NCI-H1105 treated with DMSO at 0.1 percent for 48 hours (cell line): ENCODE results near the gene APEH.
"Not testable (repeated sequence)": the region's sequence is repeated elsewhere in the genome, so short reads cannot be mapped to it uniquely, and the experiment has no call there.

ENCODE experiments used
- DNase-seq: peaks from one replicate; lab custom pipeline; 2025; lab: John Stamatoyannopoulos, UW

The APEH gene

DNA sequence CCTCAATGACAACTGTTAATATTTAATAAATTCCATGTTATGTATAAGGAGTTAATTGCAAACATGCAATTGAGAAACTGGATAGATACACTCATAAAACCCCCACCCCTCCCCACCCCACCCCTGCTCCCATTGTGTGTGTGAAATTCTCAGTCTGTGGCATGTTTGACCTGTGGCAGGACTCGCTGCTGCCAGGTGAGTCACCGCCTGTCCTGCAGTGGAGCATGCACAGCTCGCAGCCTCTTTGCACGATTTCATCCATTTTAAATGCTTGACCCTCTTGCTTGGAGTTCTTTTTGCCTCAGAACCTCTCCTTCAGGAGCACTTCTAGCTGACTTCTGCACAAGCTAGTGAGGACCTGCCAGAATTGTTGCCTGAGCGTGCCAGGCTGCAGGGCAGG is 5.3 kb upstream of the APEH start:
- no peak for DNase-seq

DNA sequence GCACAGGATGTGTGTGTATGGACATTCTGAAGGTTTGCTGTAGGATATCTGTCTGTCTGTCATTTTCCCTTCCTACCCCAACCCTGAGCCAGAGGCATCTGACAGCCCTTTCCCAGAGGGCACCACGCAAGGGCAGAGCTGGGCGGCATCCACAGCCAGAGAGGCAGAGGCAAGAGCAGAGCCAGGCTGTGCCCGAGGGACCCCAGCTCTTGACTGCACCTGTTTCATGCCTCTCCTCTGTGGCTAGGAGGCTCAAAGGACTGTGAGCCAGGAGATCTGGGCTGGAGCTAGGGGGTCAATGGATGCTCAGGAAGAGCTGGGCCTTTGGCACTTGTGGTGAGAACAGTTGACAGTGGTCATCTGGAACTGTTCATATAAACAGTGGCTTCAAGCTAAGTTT is 4.8 kb upstream of the APEH start:
- DNase-seq = no peak

DNA sequence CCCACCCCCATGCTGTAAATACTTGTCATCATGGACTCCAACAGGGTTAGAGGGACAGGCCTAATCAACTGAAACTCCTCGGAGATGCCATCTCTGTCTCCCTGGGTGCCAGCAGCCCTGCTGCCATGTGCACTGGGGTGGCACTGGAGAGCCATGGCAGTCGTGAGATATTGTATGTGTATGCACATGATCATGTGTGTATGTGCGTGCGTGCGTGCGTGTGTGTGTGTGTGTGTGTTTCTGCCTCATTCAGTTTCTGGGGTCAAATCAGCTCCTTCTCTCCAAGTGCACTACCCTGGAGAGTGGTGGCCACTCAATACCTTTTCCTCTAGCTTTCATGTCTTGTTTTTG is 3.2 kb upstream of the APEH start:
- DNase-seq = no peak

DNA sequence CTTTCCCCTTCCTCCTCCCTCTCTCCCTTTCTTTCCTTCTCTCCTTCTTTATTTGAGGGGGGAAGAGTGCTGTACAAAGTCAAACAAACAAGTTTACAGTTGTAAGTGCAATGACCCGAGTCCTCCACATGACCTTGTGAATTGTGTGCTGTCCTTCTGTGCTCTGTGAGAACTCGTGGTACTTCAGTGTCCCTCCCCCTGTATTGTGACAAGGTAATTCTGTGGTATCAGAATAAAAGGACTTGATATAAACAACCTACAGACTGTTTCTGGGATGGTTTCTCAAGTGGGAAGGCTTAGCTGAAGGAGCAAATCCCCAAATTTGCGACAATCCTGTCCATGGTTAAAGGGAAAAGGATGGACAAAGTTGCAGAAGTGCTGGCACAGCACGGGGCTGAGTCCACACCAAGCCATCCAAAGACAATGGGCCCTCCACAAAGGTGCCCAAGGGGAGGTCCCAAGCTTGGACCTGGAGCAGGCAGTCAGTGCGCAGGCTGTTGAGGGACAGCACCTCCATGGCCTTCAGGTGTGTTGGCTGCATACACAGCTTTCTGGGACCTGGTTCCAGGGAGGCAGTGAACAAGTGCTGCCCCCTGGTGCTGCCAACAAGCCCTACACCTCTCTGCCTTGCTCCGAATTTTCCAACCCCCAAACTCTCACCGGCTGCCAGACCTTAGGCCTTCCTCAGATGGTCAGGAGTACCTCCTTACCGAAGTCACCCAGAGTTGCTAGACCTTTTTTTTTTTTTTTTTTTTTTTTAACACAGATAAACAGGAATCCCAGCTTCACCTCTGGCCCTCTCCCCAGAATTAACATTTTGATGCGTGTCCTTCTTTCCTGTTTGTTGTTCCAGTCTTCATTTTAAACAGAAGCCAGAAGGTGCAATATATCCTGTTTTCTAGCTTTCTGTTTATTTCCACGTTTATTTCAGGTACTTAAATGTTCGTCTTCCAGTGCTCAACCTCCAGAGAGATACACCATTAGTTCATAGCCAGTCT is 2.6 kb upstream of the APEH start:
- DNase-seq = no peak

DNA sequence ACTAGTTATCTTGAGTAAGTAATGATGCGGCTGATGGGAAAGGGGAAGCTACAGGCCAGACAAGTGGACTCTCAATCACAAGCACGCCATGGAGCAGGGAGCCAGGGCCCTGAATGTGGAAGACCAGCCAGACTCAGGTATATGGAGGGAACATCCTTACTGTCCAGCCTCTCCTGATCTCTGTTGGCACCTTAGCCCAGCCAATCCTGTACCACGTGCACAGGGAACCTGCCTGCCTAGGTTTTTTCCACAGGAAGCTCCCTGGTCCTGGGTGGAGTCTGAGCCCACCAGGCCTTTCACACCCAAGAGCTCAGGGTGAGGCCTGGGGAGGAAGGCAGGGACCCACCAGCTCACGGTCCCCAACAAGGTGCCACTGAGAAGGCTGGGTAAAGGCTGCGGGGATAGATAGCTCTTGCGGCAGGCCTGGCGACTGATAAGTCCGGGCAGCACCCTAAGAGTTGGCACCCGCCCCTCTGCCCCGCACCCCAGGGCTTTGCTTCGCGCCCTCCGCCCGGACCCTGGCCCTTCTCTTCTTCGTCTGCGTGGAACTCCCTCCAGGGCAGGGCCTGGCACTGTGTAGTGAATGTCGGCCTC is 933 bp upstream of the APEH start:
- no peak for DNase-seq

DNA sequence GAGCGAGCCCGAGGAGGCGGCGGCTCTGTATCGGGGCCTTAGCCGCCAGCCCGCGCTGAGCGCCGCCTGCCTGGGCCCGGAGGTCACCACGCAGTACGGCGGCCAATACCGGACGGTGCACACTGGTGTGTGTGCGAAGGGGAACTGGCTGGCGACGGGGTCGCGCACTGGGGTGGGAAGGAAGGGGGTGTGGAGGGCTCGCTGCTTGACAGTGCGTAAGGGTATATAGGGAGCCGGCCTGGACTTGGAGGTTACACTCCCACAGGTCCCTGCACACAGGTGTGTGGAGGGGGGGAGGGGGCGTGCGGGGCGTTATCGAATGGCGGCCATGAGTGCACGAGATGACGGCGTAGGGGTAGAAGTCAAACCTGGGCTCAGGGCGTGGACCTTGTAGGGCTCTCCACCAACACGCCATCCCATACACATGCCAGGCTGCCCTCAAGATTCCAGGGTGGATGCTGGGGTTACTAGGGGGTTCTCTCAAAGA is 389 bp downstream of the APEH start:
- DNase-seq = no peak

DNA sequence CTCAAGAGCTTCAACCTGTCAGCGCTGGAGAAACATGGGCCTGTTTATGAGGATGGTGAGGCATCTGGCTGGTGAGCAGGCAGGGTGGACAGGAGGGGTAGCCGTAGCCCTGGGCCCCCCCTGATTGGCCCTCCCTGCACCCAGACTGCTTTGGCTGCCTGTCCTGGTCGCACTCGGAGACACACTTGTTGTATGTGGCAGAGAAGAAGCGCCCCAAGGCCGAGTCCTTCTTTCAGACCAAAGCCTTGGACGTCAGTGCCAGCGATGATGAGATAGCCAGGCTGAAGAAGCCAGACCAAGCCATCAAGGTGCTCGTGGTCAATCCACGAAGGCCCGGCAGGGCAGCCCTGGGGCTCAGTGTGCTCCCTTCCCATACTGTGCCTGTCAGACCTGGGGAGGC is 1.8 kb downstream of the APEH start:
- no peak for DNase-seq

DNA sequence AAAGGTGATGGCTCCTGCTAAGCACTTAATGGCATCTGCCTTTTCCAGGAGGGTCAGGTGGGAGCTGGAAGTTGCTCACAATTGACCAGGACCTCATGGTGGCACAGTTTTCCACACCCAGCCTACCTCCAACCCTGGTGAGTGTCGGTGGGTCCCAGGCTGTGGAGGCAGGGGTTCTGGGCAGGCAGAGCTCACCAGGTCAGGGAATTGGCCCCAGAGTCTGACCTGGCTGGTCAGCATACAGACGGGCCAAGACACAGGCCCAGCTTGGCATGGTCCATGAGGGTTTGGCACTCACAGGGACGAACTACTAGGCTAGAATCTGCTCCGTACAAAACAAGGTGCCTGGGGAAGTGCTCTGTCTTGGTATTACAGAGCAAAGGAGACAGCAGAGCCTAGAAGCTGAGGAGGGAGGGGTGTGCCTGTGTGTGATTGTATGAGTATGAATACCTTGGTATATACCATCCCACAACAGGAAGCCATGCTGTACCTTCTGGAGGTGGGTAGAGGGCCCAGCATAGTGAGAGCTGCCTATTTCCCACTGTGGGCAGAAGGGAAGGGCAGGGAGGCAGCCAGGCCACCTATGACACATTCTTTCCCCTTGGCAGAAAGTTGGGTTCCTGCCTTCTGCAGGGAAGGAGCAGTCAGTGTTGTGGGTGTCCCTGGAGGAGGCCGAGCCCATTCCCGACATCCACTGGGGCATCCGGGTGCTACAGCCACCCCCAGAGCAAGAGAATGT is 6.5 kb downstream of the APEH start:
- no peak for DNase-seq

DNA sequence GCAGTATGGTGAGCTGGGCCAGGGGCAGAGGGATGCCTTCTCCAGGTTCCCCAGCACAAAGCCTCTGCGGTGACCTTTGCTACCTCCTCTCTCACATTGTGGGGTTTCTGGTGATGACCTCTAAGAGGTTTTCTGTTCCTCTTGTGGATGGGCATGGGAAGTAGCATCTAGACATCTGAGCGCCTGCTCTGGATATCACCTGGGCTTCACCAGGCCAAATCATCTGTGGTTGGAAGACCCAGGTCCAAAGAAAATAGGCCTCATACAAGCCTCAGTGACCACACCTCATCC is 7.0 kb downstream of the APEH start:
- no peak for DNase-seq

DNA sequence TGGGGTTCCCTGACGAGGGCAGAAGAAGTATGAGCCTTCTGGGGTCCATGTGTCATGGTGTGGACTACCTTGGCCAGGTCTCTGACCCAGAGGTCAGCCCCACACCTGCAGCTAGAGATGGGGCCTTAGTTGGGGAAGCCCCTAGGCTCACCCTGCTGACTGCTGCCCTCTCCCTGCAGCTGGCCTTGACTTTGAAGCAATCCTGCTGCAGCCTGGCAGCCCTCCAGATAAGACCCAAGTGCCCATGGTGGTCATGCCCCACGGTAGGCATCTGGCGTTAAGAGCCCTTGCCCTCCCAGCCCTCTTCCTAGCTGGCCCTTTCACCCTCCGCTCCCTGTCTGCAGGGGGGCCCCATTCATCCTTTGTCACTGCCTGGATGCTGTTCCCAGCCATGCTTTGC is 7.4 kb downstream of the APEH start:
- DNase-seq = no peak

DNA sequence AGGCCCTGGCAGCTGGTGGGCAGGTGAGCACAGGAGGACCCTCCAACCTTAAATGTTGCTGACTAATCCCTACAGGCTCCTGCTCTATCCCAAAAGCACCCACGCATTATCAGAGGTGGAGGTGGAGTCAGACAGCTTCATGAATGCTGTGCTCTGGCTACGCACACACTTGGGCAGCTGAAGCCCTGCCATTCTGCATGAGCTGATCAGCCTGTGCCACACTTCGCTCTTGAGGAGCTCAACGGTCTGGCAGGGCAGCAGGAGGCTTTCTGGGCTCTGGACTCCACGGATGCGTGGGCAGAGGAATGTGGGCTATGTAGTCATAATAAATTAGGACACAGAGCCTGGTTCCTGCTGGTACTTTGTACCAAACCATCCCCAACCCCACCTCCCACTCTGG is 9.0 kb downstream of the APEH start:
- DNase-seq = no peak

DNA sequence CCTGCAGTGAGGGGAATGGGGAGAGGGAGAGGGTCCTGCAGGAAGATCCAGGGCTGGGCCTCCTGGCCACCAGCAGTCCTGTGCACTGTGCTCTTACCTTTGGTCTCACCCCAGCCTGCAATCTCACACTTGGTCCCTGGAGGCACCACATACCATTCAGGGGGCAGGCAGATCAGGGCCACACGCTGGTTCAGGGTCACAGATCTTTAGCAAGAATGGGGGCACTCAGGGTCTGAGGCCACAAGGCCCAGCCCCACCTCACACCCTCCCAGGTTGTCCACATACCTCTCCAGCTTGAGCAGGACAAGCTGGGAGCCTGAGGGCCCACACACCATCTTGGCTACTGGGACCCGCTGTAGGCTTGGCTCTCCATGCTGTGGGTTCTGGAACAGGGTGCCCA is 10.3 kb downstream of the APEH start:
- not testable (repeated sequence) for DNase-seq

DNA sequence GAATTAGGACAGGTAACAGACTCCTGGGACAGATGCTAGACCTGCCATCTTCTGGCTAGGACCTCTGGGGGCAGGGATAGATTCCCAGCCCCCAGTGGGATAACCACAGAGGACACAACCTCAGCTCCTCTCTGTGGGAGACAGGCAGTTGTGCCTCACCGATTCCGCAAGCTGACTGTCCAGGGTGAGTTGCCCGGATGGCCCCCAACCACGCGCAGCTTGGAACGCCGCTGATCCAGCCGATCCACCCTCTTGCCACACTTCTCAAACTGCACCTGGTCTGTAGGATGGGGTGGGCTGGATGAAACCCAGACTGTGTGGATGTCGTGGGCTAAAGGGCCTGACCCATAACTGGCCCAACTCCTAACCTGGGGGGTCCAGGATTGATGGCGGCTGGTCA is 11.0 kb downstream of the APEH start:
- not testable (repeated sequence) for DNase-seq

DNA sequence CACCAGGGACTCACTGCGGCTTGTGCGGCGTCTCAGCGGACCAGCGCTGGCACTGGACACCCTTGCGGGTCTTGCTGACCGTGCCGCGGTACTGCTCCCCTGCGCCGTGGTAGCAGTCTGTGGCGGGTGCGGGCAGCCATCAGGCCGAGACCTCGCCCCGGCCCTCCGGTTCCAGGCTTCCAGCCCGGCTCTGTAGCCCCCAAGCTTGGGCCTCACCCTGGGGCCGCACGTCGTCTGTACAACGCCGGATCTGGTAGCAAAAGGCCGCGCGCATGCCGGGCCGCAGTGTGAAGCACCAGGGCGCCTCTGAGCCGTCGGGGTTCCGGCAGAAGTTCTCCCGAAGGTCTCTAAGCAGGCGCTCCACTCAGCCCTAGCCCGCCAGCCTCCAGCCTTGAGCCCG is 11.7 kb downstream of the APEH start:
- DNase-seq = not testable (repeated sequence)

DNA sequence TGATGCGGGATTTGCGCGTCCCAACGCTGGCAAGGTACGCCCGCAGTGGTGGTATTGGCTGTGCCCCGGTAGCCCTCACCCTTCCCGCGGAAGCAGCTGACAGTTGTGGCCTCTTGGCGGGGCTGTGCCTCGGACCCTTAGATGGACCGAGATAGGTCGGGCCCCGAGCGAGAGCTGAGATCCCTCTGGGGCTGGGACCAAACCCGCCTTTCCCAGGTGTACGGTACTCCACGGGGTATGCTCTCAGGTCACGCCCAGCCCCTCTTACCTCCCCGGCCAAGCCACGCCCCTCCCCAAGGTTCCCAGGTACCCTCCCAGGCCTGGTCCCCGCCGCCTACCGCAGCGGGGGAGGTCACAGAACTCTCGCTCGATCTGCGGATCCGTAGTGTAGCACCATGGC is 12.2 kb downstream of the APEH start:
- not testable (repeated sequence) for DNase-seq

DNA sequence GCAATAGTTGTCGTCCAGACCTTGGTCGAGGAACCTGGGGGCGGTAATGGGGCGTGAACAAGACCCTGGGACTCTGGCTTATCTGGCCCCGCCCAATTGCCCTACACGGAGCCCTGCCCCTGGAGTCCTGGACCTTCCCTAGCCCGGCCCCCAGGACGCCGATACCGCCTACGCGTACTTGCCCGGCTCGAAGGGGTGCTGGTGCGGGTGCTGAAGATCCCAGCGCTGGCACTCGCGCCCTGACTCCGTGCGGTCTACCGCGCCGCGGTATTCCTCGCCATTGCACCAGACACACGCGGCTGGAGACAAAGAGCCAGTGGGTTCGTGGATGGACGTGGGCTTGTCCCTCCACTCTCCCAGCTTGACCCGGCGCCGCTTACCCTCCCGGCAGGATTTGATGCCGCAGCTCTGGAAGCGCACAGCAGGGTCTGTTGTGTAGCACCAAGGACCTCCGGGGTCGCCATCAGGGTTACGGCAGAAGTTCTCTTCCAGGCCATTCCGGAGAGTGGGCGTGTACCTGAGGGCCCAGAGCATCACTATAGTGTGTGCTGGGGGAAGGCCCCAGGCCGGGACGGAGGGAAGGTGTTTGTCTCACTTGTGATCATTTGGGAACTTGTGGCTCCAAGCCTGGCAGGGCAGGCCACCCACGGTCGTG is 12.7 kb downstream of the APEH start:
- not testable (repeated sequence) for DNase-seq

DNA sequence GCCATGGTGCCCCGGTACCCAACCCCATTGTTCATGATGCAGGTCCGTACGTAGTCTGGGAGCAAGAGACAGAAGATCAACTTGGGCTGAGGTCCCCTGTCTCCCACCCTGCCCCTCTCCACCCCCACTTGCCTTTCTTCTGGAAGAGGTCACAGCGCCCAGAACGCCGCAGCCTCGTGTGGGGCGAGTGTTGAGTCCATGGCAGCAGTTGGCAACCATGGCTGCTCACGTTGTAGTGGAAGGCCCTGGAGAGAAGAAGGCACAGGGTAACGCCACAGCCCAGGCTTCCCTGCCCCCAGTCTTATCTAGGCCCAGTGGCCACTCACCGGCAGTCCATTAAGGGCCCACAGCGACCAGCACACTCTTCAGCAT is 13.3 kb downstream of the APEH start:
- not testable (repeated sequence) for DNase-seq

DNA sequence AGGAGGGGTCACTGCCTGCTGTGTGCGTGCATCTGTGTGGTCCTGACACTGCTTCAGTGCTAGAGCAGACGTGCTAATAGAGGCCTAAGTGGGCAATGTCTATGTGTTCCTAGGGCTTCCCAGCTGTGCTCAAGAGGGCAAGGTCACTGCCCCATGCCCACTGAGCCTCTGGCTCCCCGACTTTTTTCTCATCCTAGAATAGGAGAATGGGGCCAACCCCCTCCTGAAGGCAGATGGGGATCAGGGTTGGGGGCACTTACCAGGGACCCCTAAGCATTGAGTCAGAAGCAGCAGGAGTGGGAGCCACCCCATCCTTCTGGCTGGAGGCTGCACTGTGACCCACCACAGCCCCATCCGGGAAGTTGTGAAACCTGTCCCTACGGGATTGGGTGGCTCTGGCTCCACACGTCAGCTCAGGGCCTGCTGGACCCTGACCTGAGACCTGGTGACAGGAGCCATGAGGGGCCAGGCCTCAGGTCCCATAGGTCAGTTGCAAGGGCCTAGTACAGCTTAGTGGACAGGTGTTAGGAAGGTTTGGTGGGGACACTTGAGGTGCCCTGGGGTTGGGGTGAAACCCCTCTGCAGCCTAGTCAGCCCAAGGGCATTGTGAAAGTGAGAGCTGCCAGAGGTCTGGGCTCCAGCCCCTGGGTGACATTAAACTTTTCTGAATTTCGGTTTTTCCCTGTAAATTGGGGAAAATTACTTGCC is 14.3 kb downstream of the APEH start:
- not testable (repeated sequence) for DNase-seq

DNA sequence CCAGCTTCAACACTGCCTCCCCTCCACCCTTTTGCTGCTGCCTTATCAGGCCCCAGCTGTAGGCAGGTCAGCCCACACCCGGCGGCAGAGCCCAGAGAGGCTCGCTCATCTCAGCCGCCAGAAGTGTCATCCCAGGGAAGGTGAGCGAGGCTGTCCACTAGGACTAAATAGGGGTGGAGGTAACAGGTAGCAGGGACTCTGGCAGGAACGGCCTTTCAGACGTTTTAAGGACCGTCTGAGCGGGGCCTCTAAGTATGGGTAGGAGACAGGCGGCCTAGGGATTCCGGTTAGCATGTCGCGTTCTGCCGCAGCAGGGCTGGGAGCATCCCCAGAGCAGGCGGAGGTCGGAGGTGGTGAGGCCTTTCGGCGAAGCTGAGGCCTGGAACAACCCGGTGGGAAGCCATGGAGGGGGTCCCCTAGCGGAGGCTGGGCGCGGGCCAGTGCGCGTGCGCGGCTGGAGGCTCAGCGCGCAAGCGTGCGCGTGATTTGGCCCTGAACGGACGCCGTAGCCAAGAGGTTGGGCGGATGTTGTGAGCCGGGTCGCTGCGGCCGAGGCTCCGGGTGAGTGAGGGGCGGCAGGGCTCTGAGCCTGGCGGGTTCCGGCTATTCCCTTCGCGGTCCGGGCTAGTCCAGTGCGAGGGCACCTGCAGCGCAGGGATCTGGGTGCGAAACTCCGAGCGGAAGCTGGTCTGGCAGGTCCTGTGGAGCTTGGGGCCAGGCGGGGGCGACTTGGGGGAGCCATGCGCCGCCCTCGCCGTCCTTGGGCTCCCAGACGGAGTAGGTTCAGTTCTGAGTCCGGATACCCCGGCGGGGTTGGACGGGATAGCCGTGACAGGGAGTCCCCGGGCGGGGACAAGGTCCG is 15.1 kb downstream of the APEH start, which contains the start of the genes MST1 and RNF123:
Gene MST1, minus strand, starts transcription at position 429 of the 862 bp plus-strand sequence. CDS start 783 bp downstream, outside the sequence.
Gene RNF123, plus strand, starts transcription at position 512 of the 862 bp plus-strand sequence. CDS start 1,609 bp downstream, outside the sequence.
- DNase-seq = no peak

DNA sequence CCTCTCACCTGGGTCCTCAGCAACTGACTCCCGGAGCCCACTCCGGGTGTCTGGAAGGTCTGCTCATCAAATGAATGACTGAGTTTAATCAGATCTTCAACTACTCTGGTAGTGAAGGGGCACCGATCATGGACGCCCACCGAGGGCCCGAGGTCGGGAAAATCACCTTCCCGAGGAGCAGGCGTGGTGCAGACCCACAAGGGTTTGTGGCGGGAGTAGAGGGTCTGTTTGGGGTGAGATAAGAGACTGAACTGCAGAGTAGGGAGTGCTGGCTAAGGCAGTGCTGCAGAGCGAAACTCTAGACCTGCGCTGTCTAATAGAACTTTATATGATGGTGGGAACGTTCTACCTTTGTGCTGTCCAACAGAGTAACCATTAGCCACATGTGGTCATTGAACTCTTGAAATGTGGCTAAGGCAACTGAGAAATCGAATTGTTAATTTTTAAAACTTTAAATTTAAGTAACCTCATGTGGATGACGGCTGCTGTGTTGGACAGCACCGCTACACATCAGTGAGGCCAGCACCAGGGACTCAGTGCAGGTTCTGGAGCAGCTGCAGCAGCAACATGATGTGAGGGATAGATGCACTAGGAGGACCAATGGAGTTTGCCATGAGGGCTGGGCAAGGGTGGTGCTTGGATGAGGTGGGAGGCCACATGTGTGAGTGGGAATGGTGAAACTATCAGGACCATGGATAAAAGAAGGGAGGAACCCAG is 15.9 kb downstream of the APEH start:
- not testable (repeated sequence) for DNase-seq
